ENCODE data around the gene ANKRD12. TPM values are rescaled to one million over a fixed set of nuclear protein-coding genes. Genes with fewer than 3 reads are reported as not detected.

The ANKRD12 gene
- total and polyA plus RNA-seq, 10 of the 15 experiments (the other 5 are each of a cell fraction or from before 2014, with no cell fraction given) = 5.9 to 45.7 (median 20.2) TPM

DNA sequence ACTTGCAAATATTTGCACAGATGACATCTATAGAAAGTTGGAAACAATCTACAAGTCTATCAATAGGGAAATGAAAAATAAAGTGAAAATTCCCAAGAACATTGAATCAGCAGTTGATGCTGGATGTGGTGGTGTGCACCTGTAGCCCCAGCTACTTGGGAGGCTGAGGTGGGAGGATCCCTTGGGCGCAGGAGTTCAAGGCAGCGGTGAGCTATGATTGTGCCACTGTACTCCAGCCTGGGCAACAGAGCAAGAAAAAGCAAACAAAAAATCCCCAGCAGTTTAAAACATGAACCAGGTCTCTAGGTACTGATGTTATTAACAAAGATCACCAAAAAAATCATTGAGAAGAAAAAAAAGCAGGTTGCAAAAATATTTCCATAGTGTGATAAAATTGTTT lies 49.4 kb upstream of the ANKRD12 start:
- H3K27ac ChIP-seq (ENCODE audit: control insufficient read depth, insufficient read depth) = no peak overlapping the region
- ChIA-PET RAD21 (ENCODE audit: unreplicated experiment) (no interaction called here), POLR2A (no interaction called here)

DNA sequence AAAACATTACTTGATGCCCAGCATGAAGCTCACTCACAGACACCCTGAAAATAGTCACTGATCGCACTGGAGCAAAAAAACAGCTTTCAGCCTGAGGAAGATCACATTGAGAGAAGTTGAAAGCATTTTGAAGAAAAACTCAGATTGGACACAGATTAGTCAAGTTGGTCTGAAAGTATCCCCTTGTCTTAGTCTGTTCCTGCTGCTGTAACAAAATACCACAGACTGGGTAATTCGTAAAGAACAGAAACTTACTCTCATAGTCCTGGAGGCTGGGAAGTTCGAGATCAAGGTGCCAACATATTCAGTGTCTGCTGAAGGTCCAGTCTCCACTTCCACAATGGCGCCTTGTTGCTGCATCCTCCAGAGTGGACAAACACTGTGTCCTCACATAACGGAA lies 48.3 kb upstream of the ANKRD12 start:
- POLR2A ChIA-PET = no interaction called here
- intact Hi-C loops (cut with micrococcal nuclease; ENCODE audit: unreplicated experiment) = no loop called here
- Histone ChIP-seq H3K79me2 (ENCODE audit: control insufficient read depth, insufficient read depth, low read length) (no peaks in the 10 kb centered on the region), H3K4me3 (no peak overlapping the region), H2AFZ (ENCODE audit: control insufficient read depth, low read depth, low read length) (no peak overlapping the region), H3K9ac (ENCODE audit: control insufficient read depth, insufficient read depth, low read length) (no peak overlapping the region), H3K27ac (ENCODE audit: control insufficient read depth, insufficient read depth) (no peak overlapping the region), H3K4me2 (ENCODE audit: control insufficient read depth, insufficient read depth) (no peak overlapping the region), H4K20me1 (ENCODE audit: control insufficient read depth, insufficient read depth) (no peaks in the 10 kb centered on the region), H3K36me3 (ENCODE audit: control insufficient read depth in 2 of 2, insufficient read depth in 2 of 2, low read length in 1 of 2) (no peaks in the 10 kb centered on the region), H3K27me3 (replicated peaks in 1 of 2; ENCODE audit: control insufficient read depth in 2 of 2, insufficient read depth in 2 of 2, low read length in 1 of 2) (no peaks in the 10 kb centered on the region), H3K4me1 (ENCODE audit: control insufficient read depth, insufficient read depth, low read length) (peaks cover under 1% of the 10 kb centered on the region; the same call in 1 of the 2 replicates), H3K9me3 (replicated peaks; ENCODE audit: control insufficient read depth, insufficient read depth, low read length) (no peaks in the 10 kb centered on the region)
- WGBS (ENCODE audit: insufficient coverage, insufficient replicate concordance, low lambda C conversion rate, missing lambda C conversion rate) = 98% methylated on average over 5 of the region's 5 CpGs
- BruUV-seq (replicated peaks) = no TSS peak
- DNase-seq (ENCODE audit: low read depth, low spot score) (no peak), FAIRE-seq (no peak), ATAC-seq (no peak)
- RAD21 ChIA-PET (ENCODE audit: unreplicated experiment) = no interaction called here
- SMC1A ChIA-PET (ENCODE audit: uncharacterized antibody, unreplicated experiment) = interaction anchor here (0.7 to 1.6 kb wide), 4 partner anchors 10 to 39 kb away, joined by 3 to 6 read pairs (median 4); no protein-coding TSS in a partner anchor
- CTCF ChIA-PET = no interaction called here
- in situ Hi-C loops (cut with MboI) = no loop called here
- TF ChIP-seq BMI1 (IDR thresholded peaks at IDR 0.05; ENCODE audit: borderline replicate concordance) (no peak), SUZ12 (IDR thresholded peaks at IDR 0.05; ENCODE audit: unreplicated experiment) (no peak), EGR1 (IDR thresholded peaks at IDR 0.05; ENCODE audit: borderline replicate concordance in 1 of 2, low read depth in 2 of 2, low read length in 2 of 2) (no peak), CHD2 (IDR thresholded peaks at IDR 0.05; ENCODE audit: borderline replicate concordance, low read depth, low read length) (no peak), FOXM1 (IDR thresholded peaks at IDR 0.05; ENCODE audit: low read depth, low read length) (no peak)
- TF ChIP-seq, protein P1, sequence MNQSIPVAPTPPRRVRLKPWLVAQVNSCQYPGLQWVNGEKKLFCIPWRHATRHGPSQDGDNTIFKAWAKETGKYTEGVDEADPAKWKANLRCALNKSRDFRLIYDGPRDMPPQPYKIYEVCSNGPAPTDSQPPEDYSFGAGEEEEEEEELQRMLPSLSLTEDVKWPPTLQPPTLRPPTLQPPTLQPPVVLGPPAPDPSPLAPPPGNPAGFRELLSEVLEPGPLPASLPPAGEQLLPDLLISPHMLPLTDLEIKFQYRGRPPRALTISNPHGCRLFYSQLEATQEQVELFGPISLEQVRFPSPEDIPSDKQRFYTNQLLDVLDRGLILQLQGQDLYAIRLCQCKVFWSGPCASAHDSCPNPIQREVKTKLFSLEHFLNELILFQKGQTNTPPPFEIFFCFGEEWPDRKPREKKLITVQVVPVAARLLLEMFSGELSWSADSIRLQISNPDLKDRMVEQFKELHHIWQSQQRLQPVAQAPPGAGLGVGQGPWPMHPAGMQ (IDR thresholded peaks at IDR 0.05; ENCODE audit: borderline replicate concordance) = no peak
- TF ChIP-seq, protein P2, sequence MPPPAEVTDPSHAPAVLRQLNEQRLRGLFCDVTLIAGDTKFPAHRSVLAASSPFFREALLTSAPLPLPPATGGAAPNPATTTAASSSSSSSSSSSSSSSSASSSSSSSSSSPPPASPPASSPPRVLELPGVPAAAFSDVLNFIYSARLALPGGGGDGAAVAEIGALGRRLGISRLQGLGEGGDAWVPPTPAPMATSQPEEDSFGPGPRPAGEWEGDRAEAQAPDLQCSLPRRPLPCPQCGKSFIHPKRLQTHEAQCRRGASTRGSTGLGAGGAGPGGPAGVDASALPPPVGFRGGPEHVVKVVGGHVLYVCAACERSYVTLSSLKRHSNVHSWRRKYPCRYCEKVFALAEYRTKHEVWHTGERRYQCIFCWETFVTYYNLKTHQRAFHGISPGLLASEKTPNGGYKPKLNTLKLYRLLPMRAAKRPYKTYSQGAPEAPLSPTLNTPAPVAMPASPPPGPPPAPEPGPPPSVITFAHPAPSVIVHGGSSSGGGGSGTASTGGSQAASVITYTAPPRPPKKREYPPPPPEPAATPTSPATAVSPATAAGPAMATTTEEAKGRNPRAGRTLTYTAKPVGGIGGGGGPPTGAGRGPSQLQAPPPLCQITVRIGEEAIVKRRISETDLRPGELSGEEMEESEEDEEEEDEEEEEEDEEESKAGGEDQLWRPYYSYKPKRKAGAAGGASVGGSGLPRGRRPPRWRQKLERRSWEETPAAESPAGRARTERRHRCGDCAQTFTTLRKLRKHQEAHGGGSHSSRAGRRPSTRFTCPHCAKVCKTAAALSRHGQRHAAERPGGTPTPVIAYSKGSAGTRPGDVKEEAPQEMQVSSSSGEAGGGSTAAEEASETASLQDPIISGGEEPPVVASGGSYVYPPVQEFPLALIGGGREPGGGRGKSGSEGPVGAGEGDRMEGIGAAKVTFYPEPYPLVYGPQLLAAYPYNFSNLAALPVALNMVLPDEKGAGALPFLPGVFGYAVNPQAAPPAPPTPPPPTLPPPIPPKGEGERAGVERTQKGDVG (CRISPR knock-in tag; IDR thresholded peaks at IDR 0.05) = no peak

More for the DNA sequence above, 49.4 kb upstream of the ANKRD12 start:
- H3K36me3 ChIP-seq (ENCODE audit: control insufficient read depth in 2 of 2, insufficient read depth in 2 of 2, low read length in 1 of 2) = no peaks in the 10 kb centered on the region
- in situ Hi-C loops (cut with MboI) (no loop called here), intact Hi-C loops (cut with micrococcal nuclease; ENCODE audit: unreplicated experiment) (no loop called here)
- BruUV-seq (replicated peaks) = no TSS peak
- no peak overlapping the region for H2AFZ ChIP-seq (ENCODE audit: control insufficient read depth, low read depth, low read length)
- no peaks in the 10 kb centered on the region for H3K27me3 ChIP-seq (replicated peaks in 1 of 2; ENCODE audit: control insufficient read depth in 2 of 2, insufficient read depth in 2 of 2, low read length in 1 of 2)
- DNase-seq (ENCODE audit: low read depth, low spot score) = no peak
- 100% methylated on average over 2 of the region's 2 CpGs for WGBS (ENCODE audit: insufficient coverage, insufficient replicate concordance, low lambda C conversion rate, missing lambda C conversion rate)
- CTCF ChIA-PET = no interaction called here
- no peaks in the 10 kb centered on the region for H4K20me1 ChIP-seq (ENCODE audit: control insufficient read depth, insufficient read depth)
- H3K4me2 ChIP-seq (ENCODE audit: control insufficient read depth, insufficient read depth) = no peak overlapping the region
- SMC1A ChIA-PET (ENCODE audit: uncharacterized antibody, unreplicated experiment) = interaction anchor here (1.5 to 1.9 kb wide), 4 partner anchors 9 to 31 kb away, joined by 4 to 6 read pairs (median 5); no protein-coding TSS in a partner anchor
- no peaks in the 10 kb centered on the region for H3K79me2 ChIP-seq (ENCODE audit: control insufficient read depth, insufficient read depth, low read length)
- no peak overlapping the region for H3K9ac ChIP-seq (ENCODE audit: control insufficient read depth, insufficient read depth, low read length)
- TF ChIP-seq BACH1 (IDR thresholded peaks at IDR 0.05; ENCODE audit: borderline replicate concordance) (no peak), RBBP5 (conservative IDR thresholded peaks at IDR 0.05) (no peak), NFYB (IDR thresholded peaks at IDR 0.05; ENCODE audit: insufficient read depth, low read depth, low read length) (no peak), PML (IDR thresholded peaks at IDR 0.05; ENCODE audit: low read length) (no peak), NRF1 (conservative IDR thresholded peaks at IDR 0.05; ENCODE audit: low read depth, low read length) (no peak), CHD1 (IDR thresholded peaks at IDR 0.05; ENCODE audit: low read depth, low read length) (no peak), MXI1 (IDR thresholded peaks at IDR 0.05; ENCODE audit: low read depth, low read length) (no peak), EGR1 (IDR thresholded peaks at IDR 0.05; ENCODE audit: borderline replicate concordance in 1 of 2, low read depth in 2 of 2, low read length in 2 of 2) (no peak), FOS (IDR thresholded peaks at IDR 0.05; ENCODE audit: borderline replicate concordance, extremely low read depth, insufficient read length) (no peak), ZNF622 (IDR thresholded peaks at IDR 0.05) (no peak)
- TF ChIP-seq, protein P3, sequence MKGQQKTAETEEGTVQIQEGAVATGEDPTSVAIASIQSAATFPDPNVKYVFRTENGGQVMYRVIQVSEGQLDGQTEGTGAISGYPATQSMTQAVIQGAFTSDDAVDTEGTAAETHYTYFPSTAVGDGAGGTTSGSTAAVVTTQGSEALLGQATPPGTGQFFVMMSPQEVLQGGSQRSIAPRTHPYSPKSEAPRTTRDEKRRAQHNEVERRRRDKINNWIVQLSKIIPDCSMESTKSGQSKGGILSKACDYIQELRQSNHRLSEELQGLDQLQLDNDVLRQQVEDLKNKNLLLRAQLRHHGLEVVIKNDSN (IDR thresholded peaks at IDR 0.05; ENCODE audit: borderline replicate concordance, extremely low read length, insufficient read depth, low read depth, low read length) = no peak
- FAIRE-seq = no peak
- no peak for ATAC-seq
- H3K4me3 ChIP-seq = no peak overlapping the region
- H3K4me1 ChIP-seq (ENCODE audit: control insufficient read depth, insufficient read depth, low read length) = peaks cover 11% of the 10 kb centered on the region; the same call in 1 of the 2 replicates
- no peaks in the 10 kb centered on the region for H3K9me3 ChIP-seq (replicated peaks; ENCODE audit: control insufficient read depth, insufficient read depth, low read length)

All from GM12878 (cell line).